ENCODE results near the gene MVK. TPM values are rescaled to one million over a fixed set of nuclear protein-coding genes. Genes with fewer than 3 reads are reported as not detected.

Gene MVK
- total RNA-seq, 1 experiment from 2014 or later, result 50.8 TPM

DNA sequence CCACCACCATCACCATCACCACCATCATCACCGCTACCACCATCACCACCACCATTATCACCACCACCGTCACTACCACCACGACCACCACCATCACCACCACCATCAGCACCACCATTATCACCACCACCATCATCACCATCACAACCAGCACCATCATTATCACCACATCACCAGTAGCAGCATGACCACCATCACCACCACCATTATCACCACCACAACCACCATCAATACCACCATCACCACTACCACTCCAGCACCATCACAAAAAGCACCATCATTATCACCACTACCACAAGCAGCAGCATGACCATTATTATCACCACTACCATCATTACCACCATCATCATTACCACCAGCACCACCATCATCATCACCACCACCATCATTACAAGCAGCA, 62.1 kb downstream of the MVK start:
- CTCF ChIA-PET, result no interaction called here

DNA sequence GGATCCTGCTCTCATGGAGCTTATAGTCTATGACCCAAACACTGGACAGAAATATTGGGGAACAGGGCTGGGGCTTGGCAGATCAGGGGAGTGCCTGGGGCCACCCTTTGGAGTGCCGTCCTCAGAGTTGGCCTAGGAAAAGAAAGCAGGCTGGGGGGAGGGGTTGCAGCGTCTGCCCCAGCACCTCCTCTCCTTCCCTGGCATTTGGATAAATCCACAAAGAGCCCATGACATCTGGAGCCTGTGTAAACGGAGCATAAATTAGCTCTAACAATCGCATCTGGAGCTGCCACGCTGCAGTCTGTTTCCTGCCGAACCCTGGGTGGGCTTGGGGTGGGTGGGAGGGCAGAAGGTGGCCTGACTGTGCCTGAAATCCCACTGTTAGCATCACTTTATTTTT, 63.8 kb downstream of the MVK start:
- ChIA-PET POLR2A (ENCODE audit: unreplicated experiment) (no interaction called here), CTCF (no interaction called here)
- Histone ChIP-seq H3K9me3 (ENCODE audit: insufficient read depth, low read depth) (no peaks in the 10 kb centered on the region), H3F3A (ENCODE audit: insufficient read depth, low read depth) (no peaks in the 10 kb centered on the region), H3K9me2 (ENCODE audit: insufficient read depth) (no peaks in the 10 kb centered on the region), H3K4me1 (replicated peaks; ENCODE audit: insufficient read depth) (no peaks in the 10 kb centered on the region), H3K4me3 (no peak overlapping the region), H2AFZ (no peak overlapping the region), H3K27me3 (ENCODE audit: insufficient read depth, low read depth) (peaks cover 21% of the 10 kb centered on the region), H3K27ac (no peak overlapping the region), H3K36me3 (ENCODE audit: low read depth) (no peaks in the 10 kb centered on the region), H3K4me2 (no peak overlapping the region), H4K20me1 (ENCODE audit: insufficient read depth) (no peaks in the 10 kb centered on the region), H3K79me2 (ENCODE audit: low read depth) (no peaks in the 10 kb centered on the region)
- TF ChIP-seq EZH2 (IDR thresholded peaks at IDR 0.05; ENCODE audit: low read depth), result no peak
- TF ChIP-seq, protein P1, sequence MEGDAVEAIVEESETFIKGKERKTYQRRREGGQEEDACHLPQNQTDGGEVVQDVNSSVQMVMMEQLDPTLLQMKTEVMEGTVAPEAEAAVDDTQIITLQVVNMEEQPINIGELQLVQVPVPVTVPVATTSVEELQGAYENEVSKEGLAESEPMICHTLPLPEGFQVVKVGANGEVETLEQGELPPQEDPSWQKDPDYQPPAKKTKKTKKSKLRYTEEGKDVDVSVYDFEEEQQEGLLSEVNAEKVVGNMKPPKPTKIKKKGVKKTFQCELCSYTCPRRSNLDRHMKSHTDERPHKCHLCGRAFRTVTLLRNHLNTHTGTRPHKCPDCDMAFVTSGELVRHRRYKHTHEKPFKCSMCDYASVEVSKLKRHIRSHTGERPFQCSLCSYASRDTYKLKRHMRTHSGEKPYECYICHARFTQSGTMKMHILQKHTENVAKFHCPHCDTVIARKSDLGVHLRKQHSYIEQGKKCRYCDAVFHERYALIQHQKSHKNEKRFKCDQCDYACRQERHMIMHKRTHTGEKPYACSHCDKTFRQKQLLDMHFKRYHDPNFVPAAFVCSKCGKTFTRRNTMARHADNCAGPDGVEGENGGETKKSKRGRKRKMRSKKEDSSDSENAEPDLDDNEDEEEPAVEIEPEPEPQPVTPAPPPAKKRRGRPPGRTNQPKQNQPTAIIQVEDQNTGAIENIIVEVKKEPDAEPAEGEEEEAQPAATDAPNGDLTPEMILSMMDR (conservative IDR thresholded peaks at IDR 0.05), result no peak
- no TSS peak for BruUV-seq (replicated peaks)
- no peak for DNase-seq
- intact Hi-C loops (cut with micrococcal nuclease; ENCODE audit: unreplicated experiment), result no loop called here

More for the DNA sequence above, 62.1 kb downstream of the MVK start:
- BruUV-seq (replicated peaks), result no TSS peak
- Histone ChIP-seq H4K20me1 (ENCODE audit: insufficient read depth) (no peaks in the 10 kb centered on the region), H3F3A (ENCODE audit: insufficient read depth, low read depth) (no peaks in the 10 kb centered on the region), H3K4me1 (replicated peaks; ENCODE audit: insufficient read depth) (no peaks in the 10 kb centered on the region), H3K9me2 (ENCODE audit: insufficient read depth) (no peaks in the 10 kb centered on the region), H3K4me3 (no peak overlapping the region), H3K9me3 (ENCODE audit: insufficient read depth, low read depth) (no peaks in the 10 kb centered on the region), H3K27ac (no peak overlapping the region), H3K79me2 (ENCODE audit: low read depth) (no peaks in the 10 kb centered on the region), H2AFZ (no peak overlapping the region), H3K36me3 (ENCODE audit: low read depth) (no peaks in the 10 kb centered on the region), H3K4me2 (no peak overlapping the region), H3K27me3 (ENCODE audit: insufficient read depth, low read depth) (peaks cover 33% of the 10 kb centered on the region)
- no peak for TF ChIP-seq EZH2 (IDR thresholded peaks at IDR 0.05; ENCODE audit: low read depth)
- TF ChIP-seq, protein P1 (conservative IDR thresholded peaks at IDR 0.05), result no peak
- no peak for DNase-seq
- intact Hi-C loops (cut with micrococcal nuclease; ENCODE audit: unreplicated experiment), result no loop called here
- POLR2A ChIA-PET (ENCODE audit: unreplicated experiment), result no interaction called here

DNA sequence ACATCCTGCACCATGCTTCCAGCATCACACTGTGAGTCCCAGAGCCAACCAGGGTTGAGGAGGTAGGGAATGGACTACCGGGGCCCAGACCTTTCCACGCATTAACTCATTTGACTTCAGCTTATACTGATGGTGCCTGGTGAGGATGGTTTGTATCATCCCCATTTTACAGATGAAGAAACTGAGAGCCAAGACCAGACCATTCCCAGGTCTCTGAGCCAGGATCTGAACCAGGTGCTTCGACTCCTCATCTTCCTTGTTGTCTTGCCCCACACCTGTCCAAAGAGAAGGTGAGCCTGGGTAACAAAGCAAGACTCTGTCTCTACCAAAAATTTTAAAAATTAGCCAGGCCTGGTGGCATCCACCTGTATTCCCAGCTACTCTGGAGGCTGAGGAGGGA, 64.4 kb downstream of the MVK start:
- Histone ChIP-seq H3K9me2 (ENCODE audit: insufficient read depth) (no peaks in the 10 kb centered on the region), H3K36me3 (ENCODE audit: low read depth) (no peaks in the 10 kb centered on the region), H3K79me2 (ENCODE audit: low read depth) (no peaks in the 10 kb centered on the region), H2AFZ (no peak overlapping the region), H3F3A (ENCODE audit: insufficient read depth, low read depth) (no peaks in the 10 kb centered on the region), H3K9me3 (ENCODE audit: insufficient read depth, low read depth) (no peaks in the 10 kb centered on the region), H3K27ac (no peak overlapping the region), H4K20me1 (ENCODE audit: insufficient read depth) (no peaks in the 10 kb centered on the region), H3K4me3 (no peak overlapping the region), H3K4me2 (no peak overlapping the region), H3K27me3 (ENCODE audit: insufficient read depth, low read depth) (peaks cover 16% of the 10 kb centered on the region), H3K4me1 (replicated peaks; ENCODE audit: insufficient read depth) (no peaks in the 10 kb centered on the region)
- POLR2A ChIA-PET (ENCODE audit: unreplicated experiment), result no interaction called here
- intact Hi-C loops (cut with micrococcal nuclease; ENCODE audit: unreplicated experiment), result no loop called here
- no peak for TF ChIP-seq EZH2 (IDR thresholded peaks at IDR 0.05; ENCODE audit: low read depth)
- TF ChIP-seq, protein P1 (conservative IDR thresholded peaks at IDR 0.05), result no peak
- BruUV-seq (replicated peaks), result no TSS peak
- CTCF ChIA-PET, result no interaction called here
- DNase-seq, result no peak

Measured in PC-9 (cell line).